KG1 (cell line): ENCODE data around the gene BPIFB3.
A peak's percentile ranks its signal among the peaks of the same experiment; 100 is the strongest.
"Not testable (repeated sequence)": the region's sequence is repeated elsewhere in the genome, so short reads cannot be mapped to it uniquely, and the experiment has no call there.

ENCODE experiments used
- DNase-seq: peaks from one replicate; lab custom pipeline; 2025; lab: John Stamatoyannopoulos, UW

Gene BPIFB3

DNA sequence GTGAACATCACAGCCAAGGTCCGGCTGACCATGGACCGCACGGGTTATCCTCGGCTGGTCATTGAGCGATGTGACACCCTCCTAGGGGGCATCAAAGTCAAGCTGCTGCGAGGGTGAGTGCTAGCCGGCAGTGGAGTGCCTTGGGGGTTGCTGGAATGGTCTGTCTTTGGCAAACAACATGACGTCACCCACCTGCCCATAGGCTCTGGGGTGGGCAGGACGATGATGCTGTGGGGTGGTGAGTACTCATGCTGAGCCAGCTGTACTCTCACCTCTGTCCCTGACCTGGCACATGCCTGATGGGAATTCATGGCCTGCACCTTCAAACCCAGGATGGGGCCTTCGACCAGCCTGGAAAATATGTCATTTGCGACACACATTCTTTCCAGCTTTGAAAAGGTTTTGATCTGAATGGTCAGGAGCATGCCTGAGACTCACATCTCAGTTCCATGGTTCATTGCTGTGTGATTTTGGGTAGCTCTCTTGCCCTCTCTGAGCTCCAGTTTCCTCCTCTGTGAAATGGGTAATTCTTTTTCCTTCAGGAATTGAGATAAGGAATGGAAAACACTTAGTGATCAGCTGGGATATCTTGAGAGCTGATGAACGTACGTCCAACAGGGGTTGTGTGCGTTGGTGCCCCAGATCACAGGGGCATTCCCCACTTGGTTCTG is 32.5 kb downstream of the BPIFB3 start:
- DNase-seq: no peak

DNA sequence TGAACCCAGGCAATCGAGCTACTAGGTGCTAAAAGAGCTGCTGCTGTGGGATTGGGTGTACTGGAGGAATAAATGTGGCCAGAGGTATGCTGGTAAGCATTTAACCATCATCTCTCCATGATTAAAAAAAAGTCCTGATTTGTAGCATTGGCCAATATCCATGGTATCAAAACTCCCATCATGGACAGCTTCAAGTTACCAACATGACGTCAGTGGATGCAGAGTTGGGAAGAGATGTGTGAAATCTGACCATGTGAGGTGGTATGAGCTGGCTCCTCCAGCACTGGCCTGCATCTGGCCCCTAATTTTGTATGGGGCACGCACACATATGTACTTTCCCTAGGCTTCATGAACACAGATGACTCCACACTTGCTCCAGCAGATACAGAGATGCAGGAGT is 37.4 kb downstream of the BPIFB3 start:
- no peak for DNase-seq

DNA sequence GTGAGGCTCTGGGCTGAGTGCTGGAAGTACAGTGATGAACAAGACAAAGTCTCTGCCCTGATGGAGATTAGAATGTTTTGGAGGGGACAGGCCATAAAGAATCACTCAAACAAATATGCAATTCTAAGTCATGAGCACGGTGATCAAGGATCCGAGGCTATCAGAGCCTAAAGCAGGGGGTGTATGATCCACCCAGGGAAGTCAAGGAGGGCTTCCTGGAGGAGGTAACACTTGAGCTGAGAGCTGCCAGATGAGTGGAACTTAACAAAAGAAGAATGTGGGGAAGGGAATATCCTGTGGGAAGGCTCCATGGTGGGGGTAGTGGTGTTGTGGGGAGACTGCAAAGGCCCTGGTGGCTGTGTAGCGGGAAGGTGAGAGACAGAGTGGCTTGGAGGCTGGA is 38.0 kb downstream of the BPIFB3 start:
- DNase-seq: no peak

DNA sequence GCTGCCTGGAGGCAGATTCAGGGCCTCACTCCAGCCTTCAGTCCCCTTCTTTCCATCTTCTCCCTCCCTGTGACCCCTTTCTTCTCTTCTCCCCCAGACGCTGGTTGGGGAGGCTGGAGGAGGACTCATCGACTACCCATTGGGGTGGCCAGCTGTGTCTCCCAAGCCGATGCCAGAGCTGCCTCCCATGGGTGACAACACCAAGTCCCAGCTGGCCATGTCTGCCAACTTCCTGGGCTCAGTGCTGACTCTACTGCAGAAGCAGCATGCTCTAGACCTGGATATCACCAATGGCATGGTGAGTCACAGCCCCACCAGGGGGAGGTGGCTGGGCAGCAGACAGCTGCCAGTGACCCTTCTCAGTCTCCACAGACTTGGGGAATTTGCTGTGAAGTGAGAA is 38.7 kb downstream of the BPIFB3 start:
- no peak for DNase-seq

DNA sequence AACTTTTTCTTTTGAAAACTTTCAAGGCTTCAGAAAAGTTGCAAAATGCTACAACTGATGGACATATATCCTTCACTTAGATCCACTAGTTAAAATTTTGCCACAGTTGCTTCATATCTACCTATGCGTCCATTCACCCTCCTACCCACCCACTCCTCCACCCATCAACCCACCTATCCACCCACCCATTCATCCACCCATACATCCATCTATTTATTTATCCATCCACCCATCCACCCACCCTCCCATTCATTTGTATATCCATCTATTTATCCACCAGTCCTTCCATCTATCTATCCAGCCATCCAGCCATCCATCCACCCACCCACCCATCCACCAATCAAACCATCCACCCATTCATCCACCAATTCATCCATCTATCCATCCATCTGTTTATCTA is 39.4 kb downstream of the BPIFB3 start:
- no peak for DNase-seq

DNA sequence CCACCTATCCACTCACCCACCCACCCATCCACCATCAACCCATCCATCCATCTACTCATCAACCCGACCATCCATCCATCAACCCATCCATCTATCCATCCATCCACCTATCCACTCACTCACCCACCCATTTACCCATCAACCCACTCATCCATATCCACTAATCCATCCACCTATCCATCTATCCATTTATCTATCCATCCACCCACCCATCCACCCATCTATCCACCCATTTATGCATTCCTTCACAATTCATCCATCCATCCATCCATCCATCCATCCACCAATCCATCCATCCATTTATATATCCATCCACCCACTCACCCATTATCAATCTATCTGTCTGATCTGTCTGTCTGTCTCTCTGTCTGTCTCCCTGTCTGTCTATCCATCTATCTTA is 39.9 kb downstream of the BPIFB3 start:
- no peak for DNase-seq

DNA sequence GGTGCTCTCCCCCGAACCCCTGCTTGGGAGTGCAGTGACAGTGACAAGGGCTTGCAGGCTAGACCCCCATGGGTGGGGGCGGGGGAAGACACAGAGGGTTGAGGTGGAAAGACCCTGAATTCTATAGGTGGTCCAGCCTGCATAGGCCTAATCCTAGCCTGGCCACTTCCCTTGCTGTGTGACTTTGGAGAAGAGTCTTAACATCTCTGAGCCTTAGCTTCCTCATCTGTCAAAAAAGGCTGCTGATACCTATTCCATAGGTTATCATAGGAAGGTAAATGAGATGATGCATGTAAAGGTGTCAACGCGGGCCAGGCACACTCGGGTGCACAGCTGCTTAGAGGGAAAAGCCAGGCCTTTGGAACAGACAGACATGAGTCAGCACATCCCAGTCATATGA is 41.5 kb downstream of the BPIFB3 start:
- DNase-seq: no peak

DNA sequence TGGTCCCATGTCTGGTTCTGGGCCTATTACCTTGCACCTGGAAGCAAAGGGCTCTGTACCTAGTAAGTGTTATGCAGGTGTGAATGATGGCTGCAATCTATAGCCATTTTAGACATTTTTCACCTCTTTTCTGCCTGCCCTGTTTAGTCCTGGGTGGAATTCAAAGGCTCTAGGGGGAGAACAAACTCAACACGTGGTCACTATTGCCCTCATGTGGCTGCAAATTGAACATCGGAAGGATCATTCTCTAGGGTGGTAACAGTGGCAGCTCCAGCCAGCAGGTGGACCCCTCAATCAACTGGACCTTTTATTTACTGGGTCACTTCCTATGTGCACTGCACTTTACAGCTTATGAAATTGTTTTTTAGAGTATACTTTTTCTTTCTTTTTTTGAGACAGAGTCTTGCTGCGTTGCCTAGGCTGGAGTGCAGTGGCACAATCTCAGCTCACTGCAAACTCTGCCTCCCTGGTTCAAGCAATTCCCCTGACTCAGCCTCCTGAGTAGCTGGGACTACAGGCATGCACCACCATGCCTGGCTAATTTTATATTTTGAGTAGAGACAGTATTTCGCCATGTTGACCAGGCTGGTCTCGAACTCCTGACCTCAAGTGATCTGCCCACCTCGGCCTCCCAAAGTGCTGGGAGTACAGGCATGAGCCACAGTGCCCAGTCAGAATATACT is 42.3 kb downstream of the BPIFB3 start:
- peak; percentile 48 for DNase-seq

DNA sequence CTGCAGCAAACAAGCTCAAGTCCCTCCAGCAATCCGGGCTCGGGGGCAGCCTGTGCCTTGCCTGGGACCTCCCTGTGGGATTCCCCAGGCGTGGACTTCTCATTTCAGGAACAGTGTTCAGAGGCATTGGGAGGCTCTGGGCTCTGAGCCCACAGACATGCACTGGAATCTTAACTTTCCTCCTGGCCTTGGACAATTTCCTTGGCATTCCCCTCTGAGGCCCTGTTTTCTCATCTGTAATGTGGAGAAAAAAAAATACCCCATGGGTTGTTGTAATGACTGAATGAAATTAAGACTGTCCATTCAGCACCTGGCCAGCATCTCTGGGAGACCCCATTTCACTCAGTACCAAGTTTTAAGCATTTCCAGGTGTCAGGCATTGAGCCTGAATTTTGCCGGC is 43.3 kb downstream of the BPIFB3 start:
- no peak for DNase-seq

DNA sequence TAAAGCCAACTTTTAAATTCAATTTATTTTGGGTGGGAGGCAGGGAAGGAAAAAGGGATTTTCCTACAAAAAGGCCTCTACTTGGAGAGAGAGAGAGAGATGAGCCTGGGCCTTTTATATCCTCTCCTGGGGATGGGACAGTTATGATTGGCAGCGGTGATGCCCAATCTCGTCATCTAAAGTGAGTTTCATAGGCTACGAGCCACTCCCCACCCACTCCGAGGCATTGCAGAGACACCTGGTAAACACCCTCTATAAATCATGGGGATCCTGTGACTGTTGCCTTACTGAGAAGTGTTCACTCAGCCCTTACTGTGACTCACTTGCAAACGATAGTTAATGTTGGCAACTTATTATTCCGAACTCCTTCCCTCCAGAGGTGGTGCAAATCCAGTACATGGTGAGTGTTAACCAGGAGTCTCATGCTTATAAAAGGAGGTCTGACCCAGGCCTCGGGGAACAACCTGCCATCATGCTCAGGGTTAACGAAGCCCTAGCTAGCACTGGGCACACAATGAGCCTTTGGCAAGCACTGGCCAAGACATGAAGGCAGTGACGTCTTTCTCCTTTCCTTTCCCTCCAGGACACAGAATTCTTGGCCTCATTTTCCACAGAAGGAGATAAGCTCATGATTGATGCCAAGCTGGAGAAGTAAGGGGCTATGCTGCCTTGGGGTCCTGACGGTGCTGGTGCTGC is 46.3 kb downstream of the BPIFB3 start:
- DNase-seq: no peak

DNA sequence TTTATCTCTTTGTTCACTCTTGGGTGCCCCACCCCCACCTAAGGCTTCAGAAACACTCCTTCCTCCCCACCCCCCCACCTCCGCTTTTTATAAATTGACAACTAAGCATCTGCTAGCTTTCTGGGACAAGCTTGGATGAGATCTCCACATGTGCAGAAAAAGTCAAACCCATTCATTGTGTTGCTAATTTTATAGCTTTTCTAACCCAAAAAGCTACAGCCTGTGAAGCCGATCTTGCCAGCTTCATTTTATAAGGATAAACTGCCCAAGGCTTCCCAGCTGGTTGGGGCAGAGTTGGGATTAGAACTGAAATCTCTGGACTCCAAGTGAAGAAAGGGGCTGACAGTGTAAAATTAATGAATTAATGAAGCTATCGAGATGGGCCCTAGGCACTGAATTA is 49.9 kb downstream of the BPIFB3 start:
- no peak for DNase-seq

DNA sequence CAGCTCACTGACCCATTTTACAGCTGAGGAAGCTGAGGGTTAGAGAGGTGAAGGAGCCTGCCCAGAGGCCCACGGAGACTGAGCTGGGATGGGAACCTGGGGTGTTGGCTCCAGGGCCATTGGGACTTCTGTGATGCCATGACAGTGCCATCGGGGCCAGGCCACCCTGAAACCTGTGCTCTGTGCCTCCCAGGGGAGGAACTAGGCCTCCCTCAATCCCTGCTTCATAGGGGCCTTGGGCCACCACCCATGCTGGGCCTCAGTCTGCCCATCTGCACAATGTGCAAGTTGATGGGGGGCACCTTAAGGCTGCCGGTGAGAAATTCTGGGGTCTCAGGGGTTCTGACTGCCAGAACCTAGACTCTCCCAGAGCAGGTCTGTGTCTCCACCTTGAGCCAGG is 50.6 kb downstream of the BPIFB3 start:
- DNase-seq: no peak

DNA sequence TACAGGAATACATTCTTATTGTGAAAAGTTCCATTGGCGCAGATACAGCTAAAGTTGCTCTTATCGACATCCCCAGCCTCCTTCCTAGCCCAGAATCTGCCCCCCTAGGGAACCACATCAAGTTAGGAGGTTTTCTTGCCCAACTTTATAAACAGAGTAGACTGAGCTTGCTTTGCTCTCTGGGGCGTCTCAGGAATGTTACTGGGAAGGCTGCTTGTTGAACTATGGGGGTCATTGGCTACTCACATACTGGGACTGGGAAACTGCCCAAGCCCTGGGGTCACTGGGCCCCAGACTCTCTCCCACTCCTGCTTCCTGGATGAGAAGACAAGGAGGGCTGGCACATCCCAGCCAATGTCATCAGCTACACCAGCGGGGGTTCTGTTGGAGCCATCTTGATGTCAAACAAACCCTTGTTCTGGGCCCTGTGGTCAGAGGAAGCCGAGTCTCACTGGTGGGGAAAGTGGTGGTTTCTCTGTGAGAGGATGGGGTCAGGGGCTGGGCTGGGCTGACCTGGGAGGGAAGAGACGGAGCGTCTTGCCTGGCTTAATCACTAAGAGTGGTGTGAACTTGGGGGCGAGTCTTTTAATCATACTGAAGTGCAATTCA is 51.7 kb downstream of the BPIFB3 start:
- no peak for DNase-seq

DNA sequence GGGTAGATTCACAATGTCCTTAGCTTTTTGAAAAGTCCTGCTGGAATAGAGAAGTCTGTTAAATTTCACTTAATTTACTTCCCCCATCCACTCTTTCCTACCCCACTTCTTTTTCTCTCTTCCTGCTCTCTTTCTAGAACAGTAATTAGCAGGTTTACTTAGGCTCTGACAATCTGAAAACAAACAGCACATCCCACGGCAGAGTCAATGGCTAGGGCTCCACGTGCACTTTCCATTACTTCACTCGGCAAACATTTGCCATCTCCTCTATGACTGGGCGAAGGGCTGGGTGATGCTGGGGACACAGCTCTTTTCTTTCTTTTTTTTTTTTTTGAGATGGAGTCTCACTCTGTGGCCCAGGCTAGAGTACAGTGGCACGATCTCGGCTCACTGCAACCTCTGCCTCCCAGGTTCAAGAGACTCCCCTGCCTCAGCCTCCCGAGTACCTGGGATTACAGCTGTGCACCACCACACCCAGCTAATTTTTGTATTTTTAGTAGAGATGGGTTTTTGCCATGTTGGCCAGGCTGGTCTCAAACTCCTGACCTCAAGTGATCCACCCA is 52.4 kb downstream of the BPIFB3 start:
- not testable (repeated sequence) for DNase-seq

DNA sequence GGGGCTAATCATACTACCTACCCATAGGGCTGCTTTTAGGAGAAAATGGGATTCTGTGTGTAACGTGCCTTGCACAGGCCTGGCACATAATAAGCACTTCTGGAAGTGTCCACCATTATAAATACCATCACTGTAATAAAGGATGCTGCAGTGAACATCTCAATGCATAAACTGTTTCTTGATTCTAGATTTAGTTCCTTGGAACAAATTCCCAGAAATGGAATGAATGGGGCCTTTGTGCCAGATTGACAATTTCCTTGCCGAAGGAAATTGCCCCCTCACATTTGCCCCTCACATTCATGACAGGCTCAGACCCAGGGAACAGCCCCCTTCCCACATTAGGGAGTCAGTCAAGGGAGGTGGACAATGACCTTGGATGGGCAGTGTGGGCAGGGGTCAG is 55.0 kb downstream of the BPIFB3 start:
- DNase-seq: no peak

DNA sequence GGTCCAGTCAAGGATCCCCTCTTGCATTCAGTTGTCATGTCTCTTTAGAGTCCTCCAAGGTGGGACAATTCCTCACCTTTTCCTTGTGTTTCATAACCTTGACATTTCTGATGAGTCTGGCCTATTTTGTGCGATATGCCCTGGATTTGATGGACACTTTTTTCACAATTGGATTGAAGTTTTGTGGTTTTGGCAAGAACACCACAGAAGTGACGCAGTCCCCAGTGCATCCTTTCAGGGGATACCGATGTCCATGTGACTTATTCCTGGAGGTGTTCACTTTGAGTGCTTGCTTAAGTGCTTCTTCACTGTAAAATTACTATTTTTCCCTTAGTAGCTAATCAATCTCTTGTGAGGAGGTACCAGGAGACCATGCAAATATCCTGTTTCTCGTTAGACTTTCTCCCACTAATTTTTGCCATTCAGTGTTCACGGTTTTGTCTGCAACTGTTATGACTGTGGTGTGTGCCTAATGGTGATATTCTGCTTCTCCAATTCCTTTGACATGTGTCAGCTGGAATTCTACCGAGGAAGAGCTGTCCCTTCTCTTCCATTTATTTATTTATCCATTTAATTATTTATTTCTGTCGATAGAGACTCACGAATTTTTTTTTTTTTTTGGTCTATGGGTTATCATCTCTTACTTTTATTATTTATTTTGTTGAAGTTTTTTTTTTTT is 56.6 kb downstream of the BPIFB3 start:
- DNase-seq: no peak

DNA sequence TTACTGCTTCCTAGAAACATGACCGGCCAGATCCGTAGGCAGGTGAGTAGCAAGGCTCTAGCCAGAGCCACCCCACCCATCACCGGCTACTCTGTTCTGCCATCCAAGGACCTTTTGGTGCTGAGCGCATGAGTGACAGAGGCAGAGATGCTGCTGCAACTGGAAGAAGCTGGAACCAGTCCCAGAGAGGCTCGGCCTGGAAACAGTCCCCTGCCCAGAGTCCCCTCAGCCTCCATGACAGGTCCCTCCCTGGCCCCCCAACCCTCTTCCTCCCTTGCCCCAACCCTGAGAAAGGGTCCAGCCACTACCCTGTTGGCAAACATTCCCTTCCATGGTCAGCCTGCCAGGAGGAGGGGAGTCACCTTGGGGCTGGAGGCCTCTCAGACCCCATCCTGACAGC is 57.6 kb downstream of the BPIFB3 start:
- DNase-seq: no peak

DNA sequence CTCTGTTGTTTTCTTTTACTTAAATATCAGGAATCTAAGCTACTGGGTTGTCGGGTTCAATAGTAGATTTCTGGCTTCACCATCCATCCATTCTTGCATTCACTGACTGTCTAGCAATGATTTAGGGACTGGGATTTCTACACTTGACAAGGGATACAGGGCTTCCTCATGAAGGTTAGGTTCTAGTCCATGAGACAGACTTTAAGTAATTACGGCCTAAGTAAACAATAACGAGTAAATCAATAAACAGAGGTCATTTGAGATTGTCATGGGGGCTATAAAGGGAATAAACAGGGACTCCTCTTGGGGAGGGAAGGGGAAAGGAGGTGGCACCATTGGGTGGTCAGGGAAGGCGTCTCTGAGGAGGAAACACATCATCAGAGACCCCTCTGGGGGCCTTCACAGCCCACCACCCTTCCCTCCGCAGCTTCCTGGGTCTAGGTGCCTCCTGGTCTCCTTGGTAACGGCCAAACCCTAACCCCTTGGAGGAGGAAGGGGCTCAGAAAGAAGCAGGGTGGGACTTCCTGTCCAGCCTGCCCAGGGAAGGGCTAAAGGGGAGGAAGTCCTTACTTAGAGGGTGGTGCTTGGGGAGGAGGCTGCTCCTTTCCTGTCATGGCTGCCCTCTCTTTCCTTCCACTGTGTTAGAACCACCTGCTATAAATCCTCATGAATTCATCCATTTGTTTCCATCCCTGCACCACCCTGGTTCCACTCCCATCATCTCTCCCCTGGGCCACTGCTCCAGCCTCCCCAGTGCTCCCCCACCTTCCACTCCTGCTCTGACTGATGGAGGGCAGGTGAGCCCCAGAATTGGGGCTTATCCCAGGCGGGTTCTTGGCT is 59.1 kb downstream of the BPIFB3 start:
- DNase-seq: no peak

DNA sequence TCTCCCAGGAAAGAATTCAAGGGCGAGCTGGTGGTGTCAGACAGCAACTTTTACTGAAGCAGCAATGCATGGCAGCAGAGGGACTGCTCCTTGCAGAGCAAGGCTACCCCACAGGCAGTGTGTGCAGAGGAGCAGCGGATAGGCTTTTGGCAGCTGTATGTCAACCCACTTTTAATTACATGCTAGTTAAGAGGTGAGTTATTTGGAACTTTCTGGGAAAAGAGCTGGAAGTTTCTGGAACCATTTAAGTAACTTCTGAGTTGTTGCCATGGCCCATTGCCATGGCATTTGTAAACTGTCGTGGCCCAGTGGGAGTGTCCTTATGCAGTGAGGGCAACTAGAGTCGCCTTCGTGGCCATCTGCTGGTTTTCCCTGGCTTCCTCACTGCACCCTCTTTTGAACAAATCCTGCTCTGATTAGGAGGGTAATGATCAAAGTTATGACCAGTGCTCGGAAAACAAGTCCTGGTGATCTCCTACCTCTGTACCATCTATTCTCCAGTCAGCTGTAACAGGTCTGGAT is 59.7 kb downstream of the BPIFB3 start:
- no peak for DNase-seq

DNA sequence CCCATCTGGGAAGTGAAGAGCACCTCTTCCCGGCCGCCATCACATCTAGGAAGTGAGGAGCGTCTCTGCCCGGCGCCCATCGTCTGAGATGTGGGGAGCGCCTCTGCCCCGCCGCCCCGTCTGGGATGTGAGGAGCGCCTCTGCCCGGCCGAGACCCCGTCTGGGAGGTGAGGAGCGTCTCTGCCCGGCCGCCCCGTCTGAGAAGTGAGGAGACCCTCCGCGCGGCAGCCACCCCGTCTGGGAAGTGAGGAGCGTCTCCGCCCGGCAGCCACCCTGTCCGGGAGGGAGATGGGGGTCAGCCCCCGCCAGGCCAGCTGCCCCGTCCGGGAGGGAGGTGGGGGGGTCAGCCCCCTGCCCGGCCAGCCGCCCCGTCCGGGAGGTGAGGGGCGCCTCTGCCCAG is 61.8 kb downstream of the BPIFB3 start:
- not testable (repeated sequence) for DNase-seq
